ENCODE results near the gene INCENP.

The INCENP gene

DNA sequence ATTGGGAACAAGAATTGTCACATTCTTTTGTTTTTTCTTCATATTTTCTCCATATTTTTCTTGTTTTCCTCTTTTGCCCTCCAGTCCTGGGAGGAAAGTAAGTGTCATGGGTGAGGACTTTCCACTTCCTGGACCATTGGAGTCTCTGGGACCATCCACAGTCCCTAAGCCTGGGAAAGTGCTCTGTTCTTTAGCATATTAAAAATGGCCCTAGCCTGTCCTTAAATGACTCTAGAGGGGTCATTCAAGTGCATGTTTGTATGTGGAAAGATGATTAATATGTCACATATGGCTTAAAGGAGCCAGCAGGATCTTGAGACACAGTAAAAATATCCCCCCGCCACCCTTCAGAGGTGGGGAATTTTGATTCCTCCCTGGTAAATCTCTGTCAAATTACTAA lies 46.1 kb downstream of the INCENP start:
- no peak for ATAC-seq (ENCODE audit: low read depth)

GRCh38 chr11:62171261-62171723 lies 47.5 kb downstream of the INCENP start:
- Histone ChIP-seq H3K9me3 (ENCODE audit: severe bottlenecking) (no peaks in the 10 kb centered on the region), H3K27me3 (ENCODE audit: insufficient read depth, poor library complexity, severe bottlenecking) (peaks cover 28% of the 10 kb centered on the region), H3K27ac (ENCODE audit: poor library complexity, severe bottlenecking) (no peak overlapping the region), H3K36me3 (ENCODE audit: low read depth) (no peaks in the 10 kb centered on the region), H3K4me1 (ENCODE audit: insufficient read depth, poor library complexity, severe bottlenecking) (no peaks in the 10 kb centered on the region), H3K4me3 (ENCODE audit: severe bottlenecking) (no peak overlapping the region)
- TF ChIP-seq, protein P1, sequence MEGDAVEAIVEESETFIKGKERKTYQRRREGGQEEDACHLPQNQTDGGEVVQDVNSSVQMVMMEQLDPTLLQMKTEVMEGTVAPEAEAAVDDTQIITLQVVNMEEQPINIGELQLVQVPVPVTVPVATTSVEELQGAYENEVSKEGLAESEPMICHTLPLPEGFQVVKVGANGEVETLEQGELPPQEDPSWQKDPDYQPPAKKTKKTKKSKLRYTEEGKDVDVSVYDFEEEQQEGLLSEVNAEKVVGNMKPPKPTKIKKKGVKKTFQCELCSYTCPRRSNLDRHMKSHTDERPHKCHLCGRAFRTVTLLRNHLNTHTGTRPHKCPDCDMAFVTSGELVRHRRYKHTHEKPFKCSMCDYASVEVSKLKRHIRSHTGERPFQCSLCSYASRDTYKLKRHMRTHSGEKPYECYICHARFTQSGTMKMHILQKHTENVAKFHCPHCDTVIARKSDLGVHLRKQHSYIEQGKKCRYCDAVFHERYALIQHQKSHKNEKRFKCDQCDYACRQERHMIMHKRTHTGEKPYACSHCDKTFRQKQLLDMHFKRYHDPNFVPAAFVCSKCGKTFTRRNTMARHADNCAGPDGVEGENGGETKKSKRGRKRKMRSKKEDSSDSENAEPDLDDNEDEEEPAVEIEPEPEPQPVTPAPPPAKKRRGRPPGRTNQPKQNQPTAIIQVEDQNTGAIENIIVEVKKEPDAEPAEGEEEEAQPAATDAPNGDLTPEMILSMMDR (IDR thresholded peaks at IDR 0.05; ENCODE audit: poor library complexity, severe bottlenecking): peak; percentile 57
- DNase-seq (ENCODE audit: low spot score) (no peak), ATAC-seq (ENCODE audit: low read depth) (peak; percentile 55; the same call in 2 of the 3 replicates)

More for the DNA sequence above, 46.1 kb downstream of the INCENP start:
- no peaks in the 10 kb centered on the region for H3K4me1 ChIP-seq (ENCODE audit: insufficient read depth, poor library complexity, severe bottlenecking)
- TF ChIP-seq, protein P1 (IDR thresholded peaks at IDR 0.05; ENCODE audit: poor library complexity, severe bottlenecking): no peak
- H3K27ac ChIP-seq (ENCODE audit: poor library complexity, severe bottlenecking): no peak overlapping the region
- no peak overlapping the region for H3K4me3 ChIP-seq (ENCODE audit: severe bottlenecking)
- H3K9me3 ChIP-seq (ENCODE audit: severe bottlenecking): no peaks in the 10 kb centered on the region
- no peak for DNase-seq (ENCODE audit: low spot score)
- no peaks in the 10 kb centered on the region for H3K36me3 ChIP-seq (ENCODE audit: low read depth)
- H3K27me3 ChIP-seq (ENCODE audit: insufficient read depth, poor library complexity, severe bottlenecking): peaks cover 18% of the 10 kb centered on the region

- Histone ChIP-seq H3K36me3 (ENCODE audit: low read depth) (no peaks in the 10 kb centered on the region), H3K4me1 (ENCODE audit: insufficient read depth, poor library complexity, severe bottlenecking) (no peaks in the 10 kb centered on the region), H3K27me3 (ENCODE audit: insufficient read depth, poor library complexity, severe bottlenecking) (peaks cover 37% of the 10 kb centered on the region), H3K9me3 (ENCODE audit: severe bottlenecking) (no peaks in the 10 kb centered on the region), H3K27ac (ENCODE audit: poor library complexity, severe bottlenecking) (no peak overlapping the region), H3K4me3 (ENCODE audit: severe bottlenecking) (no peak overlapping the region)
- DNase-seq (ENCODE audit: low spot score) (no peak), ATAC-seq (ENCODE audit: low read depth) (no peak)
- TF ChIP-seq, protein P1 (IDR thresholded peaks at IDR 0.05; ENCODE audit: poor library complexity, severe bottlenecking): no peak
Observed at GRCh38 chr11:62172294-62172693, 48.5 kb downstream of the INCENP start.

GRCh38 chr11:62176766-62177165 lies 53.0 kb downstream of the INCENP start:
- Histone ChIP-seq H3K4me3 (ENCODE audit: severe bottlenecking) (no peak overlapping the region), H3K36me3 (ENCODE audit: low read depth) (no peaks in the 10 kb centered on the region), H3K9me3 (ENCODE audit: severe bottlenecking) (no peaks in the 10 kb centered on the region), H3K27ac (ENCODE audit: poor library complexity, severe bottlenecking) (no peak overlapping the region), H3K4me1 (ENCODE audit: insufficient read depth, poor library complexity, severe bottlenecking) (no peaks in the 10 kb centered on the region), H3K27me3 (ENCODE audit: insufficient read depth, poor library complexity, severe bottlenecking) (peaks cover 59% of the 10 kb centered on the region)
- ATAC-seq (ENCODE audit: low read depth): no peak
- TF ChIP-seq, protein P1 (IDR thresholded peaks at IDR 0.05; ENCODE audit: poor library complexity, severe bottlenecking): no peak
- DNase-seq (ENCODE audit: low spot score): no peak

DNA sequence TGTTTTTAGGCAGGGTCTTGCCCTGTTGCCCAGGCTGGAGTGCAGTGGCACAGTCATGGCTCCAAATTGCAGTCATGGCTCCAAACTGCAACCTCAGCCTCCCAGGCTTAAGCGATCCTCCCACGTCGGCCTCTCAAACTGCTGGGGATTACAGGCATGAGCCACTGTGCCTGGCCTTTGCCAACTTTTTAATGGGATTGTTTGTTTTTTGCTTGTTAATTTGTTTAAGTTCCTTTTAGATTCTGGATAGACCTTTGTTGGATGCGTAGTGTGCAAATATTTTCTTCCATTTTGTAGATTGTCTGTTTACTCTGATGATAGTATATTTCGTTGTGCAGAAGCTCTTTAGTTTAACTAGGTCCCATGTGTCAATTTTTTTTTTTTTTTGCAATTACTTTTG lies 56.2 kb downstream of the INCENP start:
- Histone ChIP-seq H3K4me1 (ENCODE audit: insufficient read depth, poor library complexity, severe bottlenecking) (no peaks in the 10 kb centered on the region), H3K36me3 (ENCODE audit: low read depth) (no peaks in the 10 kb centered on the region), H3K9me3 (ENCODE audit: severe bottlenecking) (no peaks in the 10 kb centered on the region), H3K27ac (ENCODE audit: poor library complexity, severe bottlenecking) (no peak overlapping the region), H3K27me3 (ENCODE audit: insufficient read depth, poor library complexity, severe bottlenecking) (peaks cover 59% of the 10 kb centered on the region), H3K4me3 (ENCODE audit: severe bottlenecking) (no peak overlapping the region)
- no peak for ATAC-seq (ENCODE audit: low read depth)
- TF ChIP-seq, protein P1 (IDR thresholded peaks at IDR 0.05; ENCODE audit: poor library complexity, severe bottlenecking): no peak
- DNase-seq (ENCODE audit: low spot score): no peak
